ENCODE measurements around the gene IL17REL. TPM values are rescaled to one million over a fixed set of nuclear protein-coding genes. Genes with fewer than 3 reads are reported as not detected.
"Not testable (repeated sequence)": the region's sequence is repeated elsewhere in the genome, so short reads cannot be mapped to it uniquely, and the experiment has no call there.

Gene IL17REL
- total RNA-seq, 1 donor from 2014 or later, result not detected

DNA sequence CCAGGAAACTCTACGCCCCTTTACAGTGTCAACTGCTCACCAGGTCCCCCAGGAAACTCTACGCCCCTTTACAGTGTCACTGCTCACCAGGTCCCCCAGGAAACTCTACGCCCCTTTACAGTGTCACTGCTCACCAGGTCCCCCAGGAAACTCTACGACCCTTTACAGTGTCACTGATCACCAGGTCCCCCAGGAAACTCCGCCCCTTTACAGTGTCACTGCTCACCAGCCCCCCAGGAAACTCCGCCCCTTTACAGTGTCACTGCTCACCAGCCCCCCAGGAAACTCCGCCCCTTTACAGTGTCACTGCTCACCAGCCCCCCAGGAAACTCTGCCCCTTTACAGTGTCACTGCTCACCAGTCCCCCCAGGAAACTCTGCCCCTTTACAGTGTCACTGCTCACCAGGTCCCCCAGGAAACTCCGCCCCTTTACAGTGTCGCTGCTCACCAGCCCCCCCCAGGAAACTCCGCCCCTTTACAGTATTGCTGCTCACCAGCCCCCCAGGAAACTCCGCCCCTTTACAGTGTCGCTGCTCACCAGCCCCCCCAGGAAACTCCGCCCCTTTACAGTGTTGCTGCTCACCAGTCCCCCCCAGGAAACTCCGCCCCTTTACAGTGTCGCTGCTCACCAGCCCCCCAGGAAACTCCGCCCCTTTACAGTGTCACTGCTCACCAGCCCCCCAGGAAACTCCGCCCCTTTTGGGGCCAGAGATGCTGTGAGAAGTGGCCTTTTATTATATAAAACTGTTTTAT is 67.3 kb downstream of the IL17REL start:
- intact Hi-C loops (cut with DNase I); ATAC-seq; DNase-seq (ENCODE audit: missing footprints): not testable (repeated sequence)

Small RNAs within 50 kb of the gene (microRNA-seq; reads per million reads assigned to microRNA genes)
- gene MIR6821, result not detected

Other genes starting within 250 kb of the IL17REL start
- gene BRD1, start 184.9 kb downstream of the IL17REL start, total RNA-seq, result 17.5 TPM
- gene ZBED4, start 158.9 kb downstream of the IL17REL start, total RNA-seq, result 4.8 TPM
- 16.4 TPM for gene ALG12, start 94.3 kb downstream of the IL17REL start, total RNA-seq
- gene CRELD2, start 94.1 kb downstream of the IL17REL start, total RNA-seq, result 30.6 TPM
- gene PIM3, start 52.0 kb downstream of the IL17REL start, total RNA-seq, result 56.9 TPM
- not detected for gene TTLL8, start 45.5 kb upstream of the IL17REL start, total RNA-seq
- 0.05 TPM for gene MLC1, start 72.7 kb upstream of the IL17REL start, total RNA-seq
- not detected for gene MOV10L1, start 77.2 kb upstream of the IL17REL start, total RNA-seq
- 0.43 TPM for gene PANX2, start 158.0 kb upstream of the IL17REL start, total RNA-seq
- gene TRABD, start 173.1 kb upstream of the IL17REL start, total RNA-seq, result 22.3 TPM
- 15.5 TPM for gene SELENOO, start 188.2 kb upstream of the IL17REL start, total RNA-seq
- 17.5 TPM for gene TUBGCP6, start 232.3 kb upstream of the IL17REL start, total RNA-seq
- gene HDAC10, start 238.5 kb upstream of the IL17REL start, total RNA-seq, result 14.5 TPM
- 18.2 TPM for gene MAPK12, start 248.9 kb upstream of the IL17REL start, total RNA-seq